GM21529 (cell line): ENCODE data around the gene UBA3.
A peak's percentile ranks its signal among the peaks of the same experiment; 100 is the strongest.

Source experiments
- ATAC-seq: cut with Tn5 transposase; IDR thresholded peaks from one replicate; pipeline ENCODE4 v1.9.1; 2021; ENCODE audit not compliant: unreplicated experiment

Gene UBA3

GRCh38 chr3:69013253-69014021, 66.7 kb downstream of the UBA3 start, which contains the start of gene EOGT:
Gene EOGT (minus strand): TSS chr3:69013684. CDS start chr3:69009846, 3,838 bp downstream.
- ATAC-seq, result peak; percentile 88

GRCh38 chr3:69012800-69013252, 67.3 kb downstream of the UBA3 start:
- peak; percentile 39 for ATAC-seq

- ATAC-seq, result no peak
These were observed 67.9 kb downstream of the UBA3 start for GRCh38 chr3:69012100-69012799.

GRCh38 chr3:69011096-69011730, 69.0 kb downstream of the UBA3 start:
- no peak for ATAC-seq

GRCh38 chr3:69009559-69010410, 70.4 kb downstream of the UBA3 start:
- ATAC-seq, result no peak

- ATAC-seq, result no peak
These were observed 71.2 kb downstream of the UBA3 start for GRCh38 chr3:69008980-69009379.

- no peak for ATAC-seq
These were observed 74.2 kb downstream of the UBA3 start for GRCh38 chr3:69005791-69006482.

- no peak for ATAC-seq
These were observed 74.9 kb downstream of the UBA3 start for GRCh38 chr3:69005071-69005790.
